BLaER1 (cell line): ENCODE results near the gene CD164L2.

Experiments
- H3K27ac ChIP-seq: shearing (Covaris generic); formaldehyde crosslinking; 2 replicates; pipeline ENCODE4 v1.8.1; 2022
- H3K27me3 ChIP-seq: shearing (Covaris generic); formaldehyde crosslinking; 2 replicates; pipeline ENCODE4 v1.8.1; 2022
- H3K36me3 ChIP-seq: shearing (Covaris generic); formaldehyde crosslinking; 2 replicates; pipeline ENCODE4 v1.8.1; 2022
- H3K4me1 ChIP-seq: shearing (Covaris generic); formaldehyde crosslinking; 2 replicates; pipeline ENCODE4 v1.8.1; 2022
- H3K4me2 ChIP-seq: shearing (Covaris generic); formaldehyde crosslinking; 2 replicates; pipeline ENCODE4 v1.8.1; 2022
- H3K4me3 ChIP-seq: shearing (Covaris generic); formaldehyde crosslinking; 2 replicates; pipeline ENCODE4 v1.8.1; 2022
- H3K9ac ChIP-seq: shearing (Covaris generic); formaldehyde crosslinking; 2 replicates; pipeline ENCODE4 v1.8.1; 2022
- H3K9me3 ChIP-seq: shearing (Covaris generic); formaldehyde crosslinking; 2 replicates; pipeline ENCODE4 v1.8.1; 2022
- H4K20me1 ChIP-seq: shearing (Covaris generic); formaldehyde crosslinking; 2 replicates; pipeline ENCODE4 v1.8.1; 2022
- Cebpa-rat ChIP-seq: shearing (Covaris generic); IDR thresholded peaks from 2 replicates; pipeline ENCODE4 v1.8.1; 2022

Gene CD164L2

DNA sequence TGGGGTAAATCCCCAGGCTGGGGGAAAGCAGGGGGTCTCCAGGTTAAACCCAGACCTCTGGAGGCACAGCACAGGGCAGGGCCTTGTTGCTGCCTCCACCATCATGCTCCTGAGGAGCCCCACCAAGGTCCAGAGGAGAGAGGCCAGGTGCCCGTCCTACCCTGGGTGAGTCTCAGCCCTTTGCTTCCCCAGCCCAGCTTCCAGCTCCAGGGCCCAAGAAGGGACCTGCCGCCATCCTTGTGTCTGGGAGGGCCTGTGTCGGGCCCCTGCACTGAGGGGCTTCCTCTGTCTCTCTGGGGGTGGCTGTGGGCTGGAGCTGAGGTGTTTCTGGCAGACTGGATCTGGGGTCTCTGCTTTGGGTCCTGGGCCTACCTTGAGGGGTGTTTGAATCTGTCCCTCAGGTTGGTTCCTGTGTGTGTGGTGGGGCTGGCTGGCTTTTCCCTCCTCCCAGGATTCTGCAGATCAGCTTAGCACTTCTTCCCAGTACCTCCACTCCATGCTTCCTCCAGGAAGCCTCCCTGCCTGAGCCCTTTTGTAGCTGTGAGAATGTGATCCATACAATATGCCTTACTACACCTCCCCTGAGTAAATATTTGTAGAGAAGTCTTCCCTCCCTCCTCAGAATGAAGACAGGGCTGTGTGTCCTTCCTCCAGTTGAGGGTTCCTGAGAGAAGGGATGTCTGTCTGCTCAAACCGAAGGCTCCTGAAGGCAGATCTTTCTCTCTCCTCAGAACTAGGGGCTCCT, 15.4 kb upstream of the CD164L2 start:
- H3K4me1 ChIP-seq, result peaks cover 78% of the 10 kb centered on the region

DNA sequence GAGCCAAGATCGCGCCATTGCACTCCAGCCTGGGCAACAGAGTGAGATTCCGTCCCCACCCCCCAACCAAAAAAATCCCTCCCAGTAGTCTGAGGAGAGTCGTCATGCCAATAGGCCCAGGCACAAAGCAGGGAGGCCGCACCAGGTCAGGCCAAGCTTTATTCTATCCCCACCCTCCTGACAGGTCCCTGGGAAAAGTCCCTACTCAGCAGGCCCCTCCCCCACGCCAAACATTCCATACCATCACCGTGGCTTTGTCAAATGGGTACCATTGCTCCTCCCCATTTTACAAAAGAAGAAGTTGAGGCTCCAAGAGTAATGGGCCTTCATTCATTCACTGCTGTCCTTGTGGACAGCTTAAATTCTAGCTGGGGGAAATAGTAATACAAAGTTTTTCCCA, 14.6 kb upstream of the CD164L2 start:
- H3K9ac ChIP-seq, result no peak overlapping the region
- H3K4me2 ChIP-seq, result no peak overlapping the region
- no peak for TF ChIP-seq Cebpa-rat
- H3K27ac ChIP-seq, result no peak overlapping the region
- peaks cover 78% of the 10 kb centered on the region for H3K4me1 ChIP-seq
- H3K4me3 ChIP-seq, result no peak overlapping the region
- H4K20me1 ChIP-seq, result no peaks in the 10 kb centered on the region
- H3K36me3 ChIP-seq, result no peaks in the 10 kb centered on the region
- H3K27me3 ChIP-seq, result no peaks in the 10 kb centered on the region
- H3K9me3 ChIP-seq, result no peaks in the 10 kb centered on the region

More for the DNA sequence above, 15.4 kb upstream of the CD164L2 start:
- Histone ChIP-seq H3K4me2 (no peak overlapping the region), H3K27me3 (no peaks in the 10 kb centered on the region), H4K20me1 (no peaks in the 10 kb centered on the region), H3K9ac (peak overlapping the region; percentile 30; the same call in 1 of the 2 replicates), H3K4me3 (no peak overlapping the region), H3K36me3 (no peaks in the 10 kb centered on the region), H3K27ac (peak overlapping the region; percentile 50), H3K9me3 (no peaks in the 10 kb centered on the region)
- TF ChIP-seq Cebpa-rat, result no peak

DNA sequence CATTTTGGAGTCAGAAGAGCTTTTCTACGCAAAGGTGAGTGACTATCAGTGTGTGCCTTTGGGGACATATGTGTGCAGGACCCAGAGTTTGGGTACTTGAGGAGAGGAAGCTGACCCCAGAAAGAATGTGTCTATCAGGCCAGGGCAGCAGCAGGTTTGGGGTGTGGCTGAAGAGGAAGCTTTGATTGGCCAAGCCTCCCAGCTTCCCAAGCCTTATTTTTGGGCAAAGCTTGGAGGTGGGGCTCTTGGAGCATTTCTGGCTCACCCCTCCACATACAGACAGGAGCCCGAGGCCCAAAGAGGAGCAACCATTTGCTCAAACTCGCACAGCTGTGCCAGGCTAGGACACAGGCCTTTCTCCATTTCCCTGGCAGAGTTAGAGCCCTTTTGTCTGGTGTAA, 14.0 kb upstream of the CD164L2 start:
- H3K4me3 ChIP-seq, result no peak overlapping the region
- no peak overlapping the region for H3K4me2 ChIP-seq
- H3K27me3 ChIP-seq, result no peaks in the 10 kb centered on the region
- H4K20me1 ChIP-seq, result no peaks in the 10 kb centered on the region
- H3K4me1 ChIP-seq, result peaks cover 78% of the 10 kb centered on the region
- no peaks in the 10 kb centered on the region for H3K36me3 ChIP-seq
- H3K27ac ChIP-seq, result no peak overlapping the region
- H3K9me3 ChIP-seq, result no peaks in the 10 kb centered on the region
- no peak overlapping the region for H3K9ac ChIP-seq
- no peak for TF ChIP-seq Cebpa-rat

DNA sequence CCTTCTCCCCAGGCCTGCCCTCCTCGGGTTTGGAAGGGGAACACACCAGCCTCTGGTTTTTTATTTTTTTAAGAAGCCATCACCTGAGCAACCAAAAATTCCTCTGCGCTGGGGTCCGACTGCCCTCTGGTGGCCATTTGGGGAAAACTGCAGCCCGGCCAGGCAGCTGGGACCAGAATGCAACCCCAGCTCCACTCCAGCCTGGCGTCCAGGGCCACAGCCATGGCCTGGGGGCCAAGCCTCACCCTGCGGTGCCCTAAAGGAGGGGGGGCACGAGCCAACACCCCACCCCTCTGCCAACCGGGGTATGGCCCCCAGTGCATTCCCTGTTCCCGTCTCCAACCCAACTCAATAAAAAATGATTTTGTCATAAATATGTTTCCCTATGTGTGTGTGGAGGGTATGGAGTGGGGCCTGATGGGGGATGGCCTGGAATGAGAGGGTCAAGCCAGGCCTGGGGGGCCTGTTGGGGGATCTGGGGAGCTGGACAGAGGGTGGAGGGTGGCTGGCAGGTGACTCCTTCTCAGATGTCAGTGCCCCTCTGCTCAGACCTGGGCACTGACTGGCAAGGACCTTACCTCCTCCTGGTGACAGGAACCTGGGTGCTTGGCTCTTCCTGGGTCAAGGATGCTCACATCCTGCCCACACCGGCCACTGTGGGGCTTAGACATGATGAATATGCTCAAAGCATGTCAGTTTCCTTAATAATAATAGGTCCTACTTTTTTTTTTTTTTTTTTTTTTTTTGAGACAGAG, 12.5 kb upstream of the CD164L2 start:
- Histone ChIP-seq H3K27ac (no peak overlapping the region), H3K4me2 (no peak overlapping the region), H3K4me1 (peaks cover 76% of the 10 kb centered on the region), H3K9me3 (no peaks in the 10 kb centered on the region), H3K27me3 (no peaks in the 10 kb centered on the region), H3K36me3 (no peaks in the 10 kb centered on the region), H3K9ac (no peak overlapping the region), H4K20me1 (no peaks in the 10 kb centered on the region), H3K4me3 (no peak overlapping the region)
- no peak for TF ChIP-seq Cebpa-rat

DNA sequence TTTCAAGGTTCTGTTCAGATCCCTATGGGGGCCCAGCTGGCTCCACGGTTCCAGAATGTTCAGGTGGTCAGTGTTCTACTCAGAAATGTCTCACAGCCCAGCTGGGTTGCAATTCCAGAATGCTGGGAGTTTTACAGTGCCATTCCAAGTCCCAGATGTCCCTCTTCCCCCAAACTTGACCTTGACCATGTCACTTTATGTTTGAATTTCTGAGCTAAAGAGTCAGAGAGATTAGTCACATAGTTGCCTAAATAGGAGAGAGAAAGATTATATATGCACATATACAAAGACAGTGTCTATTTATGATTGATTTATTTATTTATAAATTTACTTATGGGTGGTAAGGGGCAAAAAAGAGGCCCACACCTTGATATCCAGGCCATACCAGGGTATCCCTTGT, 11.8 kb upstream of the CD164L2 start:
- Histone ChIP-seq H3K4me1 (peaks cover 70% of the 10 kb centered on the region), H3K27me3 (no peaks in the 10 kb centered on the region), H3K27ac (no peak overlapping the region), H3K9me3 (no peaks in the 10 kb centered on the region), H3K4me3 (no peak overlapping the region), H3K36me3 (no peaks in the 10 kb centered on the region), H3K9ac (no peak overlapping the region), H4K20me1 (no peaks in the 10 kb centered on the region), H3K4me2 (no peak overlapping the region)
- no peak for TF ChIP-seq Cebpa-rat

DNA sequence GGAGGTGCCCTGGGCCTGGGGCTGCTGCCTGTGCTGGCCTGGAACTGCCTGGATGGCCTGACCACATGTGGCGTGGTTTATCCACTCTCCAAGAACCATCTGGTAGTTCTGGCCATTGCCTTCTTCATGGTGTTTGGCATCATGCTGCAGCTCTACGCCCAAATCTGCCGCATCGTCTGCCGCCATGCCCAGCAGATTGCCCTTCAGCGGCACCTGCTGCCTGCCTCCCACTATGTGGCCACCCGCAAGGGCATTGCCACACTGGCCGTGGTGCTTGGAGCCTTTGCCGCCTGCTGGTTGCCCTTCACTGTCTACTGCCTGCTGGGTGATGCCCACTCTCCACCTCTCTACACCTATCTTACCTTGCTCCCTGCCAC, 11.1 kb upstream of the CD164L2 start:
- no peak for TF ChIP-seq Cebpa-rat
- H3K36me3 ChIP-seq, result no peaks in the 10 kb centered on the region
- no peaks in the 10 kb centered on the region for H3K27me3 ChIP-seq
- H3K9me3 ChIP-seq, result no peaks in the 10 kb centered on the region
- no peaks in the 10 kb centered on the region for H4K20me1 ChIP-seq
- peaks cover 66% of the 10 kb centered on the region for H3K4me1 ChIP-seq
- no peak overlapping the region for H3K9ac ChIP-seq
- no peak overlapping the region for H3K4me3 ChIP-seq
- H3K27ac ChIP-seq, result no peak overlapping the region
- no peak overlapping the region for H3K4me2 ChIP-seq

DNA sequence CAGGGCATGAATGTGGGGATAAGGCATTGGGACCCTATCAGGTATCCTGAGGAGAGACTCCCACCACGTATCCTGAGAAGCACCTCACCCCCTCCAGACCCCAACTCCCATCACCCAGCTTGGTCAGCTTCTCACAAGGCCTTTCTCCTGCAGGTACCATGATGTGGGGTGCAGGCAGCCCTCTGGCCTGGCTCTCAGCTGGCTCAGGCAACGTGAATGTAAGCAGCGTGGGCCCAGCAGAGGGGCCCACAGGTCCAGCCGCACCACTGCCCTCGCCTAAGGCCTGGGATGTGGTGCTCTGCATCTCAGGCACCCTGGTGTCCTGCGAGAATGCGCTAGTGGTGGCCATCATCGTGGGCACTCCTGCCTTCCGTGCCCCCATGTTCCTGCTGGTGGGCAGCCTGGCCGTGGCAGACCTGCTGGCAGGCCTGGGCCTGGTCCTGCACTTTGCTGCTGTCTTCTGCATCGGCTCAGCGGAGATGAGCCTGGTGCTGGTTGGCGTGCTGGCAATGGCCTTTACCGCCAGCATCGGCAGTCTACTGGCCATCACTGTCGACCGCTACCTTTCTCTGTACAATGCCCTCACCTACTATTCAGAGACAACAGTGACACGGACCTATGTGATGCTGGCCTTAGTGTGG, 10.6 kb upstream of the CD164L2 start:
- no peak overlapping the region for H3K9ac ChIP-seq
- H3K4me3 ChIP-seq, result no peak overlapping the region
- H3K4me2 ChIP-seq, result no peak overlapping the region

DNA sequence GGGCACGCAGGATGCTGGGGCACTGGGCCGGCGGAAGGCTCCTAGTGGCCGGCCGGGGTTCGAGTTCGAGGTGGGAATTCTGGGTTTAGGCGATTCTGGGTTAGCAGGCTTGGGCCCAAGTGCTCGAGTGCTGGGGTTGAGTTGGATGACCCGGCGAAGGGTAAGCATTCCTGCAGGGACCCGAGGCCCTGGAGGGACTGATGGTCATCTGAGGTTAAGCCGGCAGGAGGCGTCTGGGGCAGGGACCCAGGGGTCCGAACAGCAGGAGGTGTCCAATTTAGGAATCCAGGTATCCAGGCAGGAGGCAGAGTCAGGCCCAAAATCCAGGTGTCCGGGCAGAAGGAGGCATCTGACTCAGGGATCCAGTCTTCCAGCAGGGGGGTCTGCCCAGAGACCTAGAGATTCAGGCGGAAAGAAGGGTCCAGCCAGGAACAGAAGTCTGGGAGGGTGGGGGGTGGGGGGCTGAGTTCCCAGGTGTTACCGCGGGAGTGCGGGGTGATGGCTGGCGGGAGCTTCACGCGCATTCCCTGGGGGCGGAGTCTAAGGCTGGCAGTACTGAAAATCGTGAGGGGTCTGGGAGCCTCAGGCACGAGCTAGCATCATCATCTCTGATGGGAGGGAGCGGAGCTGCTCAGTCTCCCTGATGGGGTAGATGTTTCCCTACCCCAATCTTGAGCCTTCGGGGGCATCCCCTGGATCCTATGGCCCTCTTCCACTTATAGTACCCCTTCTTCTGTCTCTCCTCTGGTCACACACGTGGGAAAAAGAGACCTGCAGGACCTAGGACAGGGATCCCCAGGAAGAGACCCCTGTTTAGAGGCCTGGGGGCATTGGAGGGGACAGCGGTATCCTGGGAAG, 9.9 kb upstream of the CD164L2 start:
- H3K4me2 ChIP-seq, result peak overlapping the region; percentile 98
- H3K27me3 ChIP-seq, result no peaks in the 10 kb centered on the region
- H4K20me1 ChIP-seq, result no peaks in the 10 kb centered on the region
- TF ChIP-seq Cebpa-rat, result no peak
- H3K4me1 ChIP-seq, result peaks cover 54% of the 10 kb centered on the region
- no peaks in the 10 kb centered on the region for H3K9me3 ChIP-seq
- H3K36me3 ChIP-seq, result no peaks in the 10 kb centered on the region
- H3K9ac ChIP-seq, result peak overlapping the region; percentile 63; the same call in 1 of the 2 replicates
- H3K4me3 ChIP-seq, result peak overlapping the region; percentile 68
- H3K27ac ChIP-seq, result peak overlapping the region; percentile 58

More for the DNA sequence above, 10.6 kb upstream of the CD164L2 start:
- Histone ChIP-seq H4K20me1 (no peaks in the 10 kb centered on the region), H3K27me3 (no peaks in the 10 kb centered on the region), H3K9me3 (no peaks in the 10 kb centered on the region), H3K4me1 (peaks cover 61% of the 10 kb centered on the region), H3K27ac (0 out of 2 replicates have a peak overlapping the region, but pooled peaks have one; percentile 6), H3K36me3 (no peaks in the 10 kb centered on the region)
- no peak for TF ChIP-seq Cebpa-rat

DNA sequence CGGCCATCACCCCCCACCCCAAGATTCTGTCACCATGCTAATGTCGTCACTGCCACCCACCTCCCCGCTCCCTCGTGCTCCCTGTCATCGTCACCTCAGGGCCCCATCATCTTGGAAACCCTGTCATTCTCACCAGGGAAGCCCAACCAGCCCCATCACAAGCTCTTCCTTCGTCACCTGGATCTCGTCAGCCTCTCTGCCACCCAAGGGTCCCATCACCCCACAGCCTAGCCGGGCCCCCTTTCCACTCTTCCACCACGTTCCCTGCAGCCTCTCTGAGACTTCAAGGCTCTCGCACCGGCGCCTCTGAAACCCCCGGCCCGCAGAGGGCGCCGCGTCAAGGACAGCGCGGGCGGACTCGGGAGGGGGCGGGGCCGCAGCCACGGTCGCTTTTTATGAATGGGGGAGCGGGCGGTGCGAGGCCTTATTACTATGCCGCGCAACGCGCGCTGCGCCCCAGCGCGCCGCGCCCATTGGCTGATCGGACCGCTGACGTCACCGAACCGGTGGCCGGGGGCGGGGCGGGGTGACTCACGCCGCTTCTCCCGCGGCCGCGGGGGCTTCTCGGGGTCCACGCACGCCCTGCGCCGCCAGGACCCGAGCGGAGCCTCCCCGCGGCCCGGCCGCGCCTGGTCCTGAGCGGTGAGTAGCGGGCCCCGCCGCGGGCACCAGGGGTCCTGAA, 9.1 kb upstream of the CD164L2 start, which contains the start of gene GPR3:
Gene GPR3, plus strand, starts transcription at position 527 of the 682 bp plus-strand sequence. CDS start 1,177 bp downstream, outside the sequence.
- peak within 1 kb of the TSS; percentile 58 for H3K27ac ChIP-seq
- peak within 1 kb of the TSS; percentile 63; the same call in 1 of the 2 replicates for H3K9ac ChIP-seq
- peak within 1 kb of the TSS; percentile 68 for H3K4me3 ChIP-seq
- H3K27me3 ChIP-seq, result no peaks in the 10 kb centered on the region
- no peak for TF ChIP-seq Cebpa-rat
- H3K36me3 ChIP-seq, result no peaks in the 10 kb centered on the region
- no peaks in the 10 kb centered on the region for H4K20me1 ChIP-seq
- peaks cover 49% of the 10 kb centered on the region for H3K4me1 ChIP-seq
- H3K9me3 ChIP-seq, result no peaks in the 10 kb centered on the region
- peak within 1 kb of the TSS; percentile 98 for H3K4me2 ChIP-seq
